BE2C (cell line): ENCODE results near the gene KCTD20.

Experiments
- DNase-seq: peaks from one replicate; pipeline ENCODE4 v3.0.0-alpha.2; 2020
- H3K27me3 ChIP-seq: fragments of 250-450 bp; sonication (Bioruptor Pico); 2 replicates; pipeline ENCODE4 v1.5.1; 2020; ENCODE audit warnings: mild to moderate bottlenecking
- H3K36me3 ChIP-seq: fragments of 250-450 bp; sonication (Bioruptor Pico); 2 replicates; pipeline ENCODE4 v1.5.1; 2020; ENCODE audit warnings: mild to moderate bottlenecking
- H3K4me1 ChIP-seq: fragments of 250-450 bp; sonication (Bioruptor Pico); 2 replicates; pipeline ENCODE4 v1.5.1; 2020
- H3K4me3 ChIP-seq: 2 replicates; pipeline ENCODE4 v1.5.1; 2011; ENCODE audit warnings: low read depth, low read length
- H3K9me3 ChIP-seq: fragments of 250-450 bp; sonication (Bioruptor Pico); 2 replicates; pipeline ENCODE4 v1.5.1; 2020
- CTCF ChIP-seq: IDR thresholded peaks from 2 replicates; pipeline ENCODE4 v1.5.1; 2012; ENCODE audit warnings: mild to moderate bottlenecking, low read depth, low read length

KCTD20 gene

GRCh38 chr6:36428911-36429310 is 13.9 kb upstream of the KCTD20 start:
- no peak overlapping the region for H3K4me3 ChIP-seq
- no peaks in the 10 kb centered on the region for H3K9me3 ChIP-seq
- peak; percentile 28; the same call in 1 of the 2 replicates for TF ChIP-seq CTCF
- H3K4me1 ChIP-seq, result peaks cover 6% of the 10 kb centered on the region
- no peak for DNase-seq
- H3K36me3 ChIP-seq, result no peaks in the 10 kb centered on the region
- H3K27me3 ChIP-seq, result no peaks in the 10 kb centered on the region

- Histone ChIP-seq H3K4me3 (no peak overlapping the region), H3K27me3 (no peaks in the 10 kb centered on the region), H3K4me1 (peaks cover 5% of the 10 kb centered on the region), H3K36me3 (no peaks in the 10 kb centered on the region), H3K9me3 (no peaks in the 10 kb centered on the region)
- TF ChIP-seq CTCF, result no peak
- DNase-seq, result no peak
These were observed 12.4 kb upstream of the KCTD20 start for GRCh38 chr6:36430351-36430750.

DNA sequence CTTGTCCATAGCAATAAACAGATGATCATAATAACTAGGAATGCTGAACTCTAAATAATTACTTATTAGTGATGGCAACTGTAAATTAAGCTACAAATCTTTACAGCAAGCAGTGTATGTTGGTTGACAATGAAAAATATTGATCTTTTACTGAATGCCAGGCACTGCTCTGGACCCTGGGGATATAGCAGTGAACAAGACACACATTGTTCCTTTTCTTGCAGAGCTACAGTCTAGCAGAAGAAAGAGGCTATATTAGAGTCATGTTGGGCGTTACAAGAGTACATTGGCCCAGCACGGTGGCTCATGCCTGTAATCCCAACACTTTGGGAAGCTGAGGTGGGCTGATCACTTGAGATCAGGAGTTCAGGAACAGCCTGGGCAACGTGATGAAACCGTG is 11.6 kb upstream of the KCTD20 start:
- H3K4me1 ChIP-seq, result peaks cover 5% of the 10 kb centered on the region
- no peaks in the 10 kb centered on the region for H3K9me3 ChIP-seq
- no peak for DNase-seq
- no peak for TF ChIP-seq CTCF
- H3K36me3 ChIP-seq, result no peaks in the 10 kb centered on the region
- H3K4me3 ChIP-seq, result no peak overlapping the region
- no peaks in the 10 kb centered on the region for H3K27me3 ChIP-seq

- no peak for DNase-seq
- no peaks in the 10 kb centered on the region for H3K9me3 ChIP-seq
- no peaks in the 10 kb centered on the region for H3K27me3 ChIP-seq
- H3K36me3 ChIP-seq, result no peaks in the 10 kb centered on the region
- TF ChIP-seq CTCF, result no peak
- H3K4me3 ChIP-seq, result no peak overlapping the region
- peaks cover 5% of the 10 kb centered on the region for H3K4me1 ChIP-seq
These were observed 10.6 kb upstream of the KCTD20 start for GRCh38 chr6:36432151-36432671.

GRCh38 chr6:36436466-36436865 is 6.3 kb upstream of the KCTD20 start:
- Histone ChIP-seq H3K36me3 (no peaks in the 10 kb centered on the region), H3K4me1 (peaks cover 5% of the 10 kb centered on the region), H3K9me3 (no peaks in the 10 kb centered on the region), H3K4me3 (no peak overlapping the region), H3K27me3 (no peaks in the 10 kb centered on the region)
- no peak for DNase-seq
- no peak for TF ChIP-seq CTCF

DNA sequence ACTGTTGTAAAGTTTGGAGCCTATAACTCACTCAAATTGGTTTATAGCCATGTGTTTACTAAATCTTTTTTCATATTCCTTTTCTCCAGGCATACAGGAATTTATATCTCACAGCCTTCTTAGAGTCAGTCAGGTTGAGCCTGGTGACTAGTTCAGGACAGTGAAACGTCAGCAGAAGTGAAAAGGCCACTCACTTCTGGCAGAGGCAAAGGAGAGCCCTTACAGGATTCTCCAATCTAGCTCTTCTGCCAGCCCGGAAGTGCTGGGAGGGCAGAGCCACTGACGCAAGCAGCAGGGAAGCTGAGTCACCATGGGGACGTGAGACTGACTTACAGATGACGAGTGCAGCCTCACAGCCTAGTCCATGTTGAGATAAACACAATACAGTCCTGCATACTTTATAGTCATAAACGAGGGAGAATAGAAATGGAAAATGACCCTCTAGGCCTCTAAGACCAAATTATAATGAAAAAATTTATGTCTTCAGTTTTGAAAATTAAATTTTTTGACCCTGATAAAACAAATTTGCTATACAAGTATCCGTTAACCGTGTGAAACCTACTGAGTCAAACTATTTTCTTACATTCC is 1.4 kb upstream of the KCTD20 start:
- H3K4me3 ChIP-seq, result no peak overlapping the region
- no peaks in the 10 kb centered on the region for H3K9me3 ChIP-seq
- H3K36me3 ChIP-seq, result peaks cover 3% of the 10 kb centered on the region; the same call in 1 of the 2 replicates
- peaks cover 14% of the 10 kb centered on the region for H3K4me1 ChIP-seq
- no peaks in the 10 kb centered on the region for H3K27me3 ChIP-seq
- peak; percentile 91 for DNase-seq
- no peak for TF ChIP-seq CTCF
